Measurements from ENCODE around the gene COL5A3. TPM values are rescaled to one million over a fixed set of nuclear protein-coding genes. Genes with fewer than 3 reads are reported as not detected.
"Not testable (repeated sequence)": the region's sequence is repeated elsewhere in the genome, so short reads cannot be mapped to it uniquely, and the experiment has no call there.

COL5A3 gene
- total and polyA plus RNA-seq, 5 donors, result 8.6 to 19.1 (median 13.5) TPM

DNA sequence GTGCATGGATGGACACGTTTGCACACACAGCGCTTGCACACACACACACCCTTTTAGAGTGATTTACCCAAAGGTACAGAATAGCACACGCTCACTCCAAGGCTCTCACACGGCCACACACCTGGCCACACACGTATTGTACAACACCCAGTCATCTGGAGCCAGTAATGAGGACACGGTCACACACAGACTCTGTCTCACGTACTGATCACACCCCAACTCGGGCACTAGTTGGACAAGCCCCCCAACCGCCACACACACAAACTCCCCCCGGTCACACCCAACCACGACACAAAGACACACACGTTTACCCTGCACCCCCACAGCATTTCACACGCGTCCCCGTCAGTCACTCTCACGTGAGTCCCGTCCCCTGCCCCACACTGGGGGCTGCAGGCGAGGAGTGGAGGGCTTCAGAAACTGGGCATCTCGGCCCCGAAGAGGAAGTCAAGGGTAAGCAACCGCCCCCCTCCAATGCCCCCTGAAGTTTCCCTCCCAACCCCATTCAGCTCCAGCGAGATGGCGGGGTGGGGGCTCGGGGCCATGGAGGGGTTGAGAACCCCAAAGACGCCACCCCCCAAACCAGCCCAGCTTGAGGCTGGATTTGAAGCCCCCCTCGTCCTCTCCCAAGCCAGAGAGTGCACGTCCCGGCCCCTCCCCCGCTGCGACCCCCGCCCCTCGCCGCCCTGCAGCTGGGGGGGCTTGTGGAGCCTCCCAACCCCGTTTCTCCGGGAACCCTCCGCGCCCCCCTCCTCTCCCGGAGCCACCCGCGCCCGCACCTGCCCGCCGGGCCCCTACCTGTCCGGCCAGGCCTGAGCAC lies 74.6 kb downstream of the COL5A3 start:
- Histone ChIP-seq H3K4me3 (ENCODE audit: low read length) (peak overlapping the region; percentile 74), H3K4me1 (ENCODE audit: control insufficient read depth, insufficient read depth, low read length) (no peaks in the 10 kb centered on the region), H3K27me3 (ENCODE audit: control insufficient read depth, insufficient read depth) (no peaks in the 10 kb centered on the region), H3K9me3 (ENCODE audit: control insufficient read depth, low read length) (no peaks in the 10 kb centered on the region), H3K27ac (ENCODE audit: low read length) (no peak overlapping the region)
- intact Hi-C loops (cut with DNase I), result loop anchor here in 2 of 4 donors (2.0 to 10.0 kb wide), 3 partner anchors 82 to 309 kb away; no protein-coding TSS in a partner anchor
- WGBS, result 2% methylated on average over 44 of the region's 44 CpGs
- DNase-seq (no peak), ATAC-seq (no peak)

- intact Hi-C loops (cut with DNase I), result loop anchor here in 2 of 4 donors (2.0 to 10.0 kb wide), 4 partner anchors 92 to 318 kb away; partner anchors contain the start of gene MRPL4 (in 1 of the 2)
- WGBS, result 13% methylated on average over 23 of the region's 23 CpGs
- peak; percentile 76 to 85 for ATAC-seq
- peak overlapping the region; percentile 8 for H3K27ac ChIP-seq (ENCODE audit: low read length)
- DNase-seq, result peak; percentile 77 to 89 (median 84)
- H3K4me3 ChIP-seq (ENCODE audit: low read length), result no peak overlapping the region
- no peaks in the 10 kb centered on the region for H3K4me1 ChIP-seq (ENCODE audit: control insufficient read depth, insufficient read depth, low read length)
- H3K27me3 ChIP-seq (ENCODE audit: control insufficient read depth, insufficient read depth), result no peaks in the 10 kb centered on the region
- no peaks in the 10 kb centered on the region for H3K9me3 ChIP-seq (ENCODE audit: control insufficient read depth, low read length)
Measured at GRCh38 chr19:9934132-9934950, 76.0 kb downstream of the COL5A3 start.

- ATAC-seq, result no peak
- Histone ChIP-seq H3K27me3 (ENCODE audit: control insufficient read depth, insufficient read depth) (no peaks in the 10 kb centered on the region), H3K27ac (ENCODE audit: low read length) (no peak overlapping the region), H3K4me1 (ENCODE audit: control insufficient read depth, insufficient read depth, low read length) (no peaks in the 10 kb centered on the region), H3K4me3 (ENCODE audit: low read length) (no peak overlapping the region), H3K9me3 (ENCODE audit: control insufficient read depth, low read length) (no peaks in the 10 kb centered on the region)
- DNase-seq, result no peak
- intact Hi-C loops (cut with DNase I), result loop anchor here in 2 of 4 donors (5.0 to 10.0 kb wide), 3 partner anchors 94 to 319 kb away; partner anchors contain the start of gene MRPL4 (in 1 of the 2)
- 90% methylated on average over 4 of the region's 4 CpGs for WGBS
Measured at GRCh38 chr19:9932835-9933234, 77.5 kb downstream of the COL5A3 start.

DNA sequence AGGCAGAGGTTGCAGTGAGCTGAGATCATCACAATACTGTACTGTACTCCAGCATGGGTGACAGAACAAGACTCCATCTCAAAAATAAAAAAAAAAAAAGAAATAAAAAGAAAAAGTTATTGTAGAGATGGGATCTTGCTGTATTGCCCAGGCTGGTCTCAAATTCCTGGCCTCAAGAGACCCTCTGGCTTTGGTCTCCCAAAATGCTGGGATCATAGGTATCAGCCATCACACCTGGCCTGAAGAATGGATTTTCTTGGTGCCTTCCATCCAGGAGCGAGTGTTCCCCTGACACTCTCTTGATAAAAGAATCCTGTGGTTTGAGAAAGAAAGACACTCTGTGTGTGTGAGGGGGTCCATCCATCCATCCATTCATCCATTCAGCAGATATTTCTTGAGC lies 78.7 kb downstream of the COL5A3 start:
- Histone ChIP-seq H3K9me3 (ENCODE audit: control insufficient read depth, low read length) (no peaks in the 10 kb centered on the region), H3K4me1 (ENCODE audit: control insufficient read depth, insufficient read depth, low read length) (no peaks in the 10 kb centered on the region), H3K27ac (ENCODE audit: low read length) (no peak overlapping the region), H3K27me3 (ENCODE audit: control insufficient read depth, insufficient read depth) (no peaks in the 10 kb centered on the region), H3K4me3 (ENCODE audit: low read length) (no peak overlapping the region)
- WGBS, result 86% methylated on average over 1 of the region's 1 CpG
- DNase-seq (no peak), ATAC-seq (no peak)
- intact Hi-C loops (cut with DNase I), result loop anchor here in 3 of 4 donors (2.0 to 10.0 kb wide), 5 partner anchors 95 to 459 kb away; partner anchors contain the start of gene MRPL4 (in 1 of the 3)

- WGBS, result 92% methylated on average over 4 of the region's 4 CpGs
- Histone ChIP-seq H3K4me3 (ENCODE audit: low read length) (no peak overlapping the region), H3K27me3 (ENCODE audit: control insufficient read depth, insufficient read depth) (no peaks in the 10 kb centered on the region), H3K27ac (ENCODE audit: low read length) (no peak overlapping the region), H3K4me1 (ENCODE audit: control insufficient read depth, insufficient read depth, low read length) (no peaks in the 10 kb centered on the region), H3K9me3 (ENCODE audit: control insufficient read depth, low read length) (no peaks in the 10 kb centered on the region)
- DNase-seq, result no peak
- intact Hi-C loops (cut with DNase I), result no loop called here
- no peak for ATAC-seq
Measured at GRCh38 chr19:9923440-9923839, 86.9 kb downstream of the COL5A3 start.

DNA sequence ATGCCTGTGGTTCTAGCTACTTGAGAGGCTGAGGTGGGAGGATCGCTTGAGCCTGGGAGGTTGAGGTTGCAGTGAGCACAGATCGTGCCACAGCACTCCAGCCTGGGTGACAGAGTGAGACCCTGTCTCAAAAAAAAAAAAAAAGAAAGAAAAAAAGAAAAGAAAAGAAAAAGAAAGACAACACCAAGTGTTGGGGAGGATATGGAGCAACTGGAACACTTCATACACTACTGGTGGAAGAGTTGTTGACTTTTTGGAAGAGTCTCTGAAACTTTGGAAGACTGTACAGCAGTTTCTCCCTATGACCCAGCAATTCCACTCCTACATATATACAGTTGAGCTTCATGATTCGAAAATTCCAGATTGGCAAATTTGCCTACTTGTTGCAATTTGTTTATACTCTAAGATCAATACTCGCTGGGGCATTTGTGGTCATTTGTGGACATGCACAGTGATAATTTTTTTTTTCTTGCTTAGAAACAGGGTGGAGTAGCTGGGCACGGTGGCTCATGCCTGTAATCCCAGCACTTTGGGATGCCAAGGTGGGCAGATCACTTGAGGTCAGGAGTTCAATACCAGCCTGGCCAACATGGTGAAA lies 87.4 kb downstream of the COL5A3 start:
- DNase-seq; H3K4me1 ChIP-seq (ENCODE audit: control insufficient read depth, insufficient read depth, low read length); H3K27ac ChIP-seq (ENCODE audit: low read length); H3K4me3 ChIP-seq (ENCODE audit: low read length); H3K9me3 ChIP-seq (ENCODE audit: control insufficient read depth, low read length); intact Hi-C loops (cut with DNase I); H3K27me3 ChIP-seq (ENCODE audit: control insufficient read depth, insufficient read depth); ATAC-seq: not testable (repeated sequence)
- 89% methylated on average over 5 of the region's 5 CpGs for WGBS

DNA sequence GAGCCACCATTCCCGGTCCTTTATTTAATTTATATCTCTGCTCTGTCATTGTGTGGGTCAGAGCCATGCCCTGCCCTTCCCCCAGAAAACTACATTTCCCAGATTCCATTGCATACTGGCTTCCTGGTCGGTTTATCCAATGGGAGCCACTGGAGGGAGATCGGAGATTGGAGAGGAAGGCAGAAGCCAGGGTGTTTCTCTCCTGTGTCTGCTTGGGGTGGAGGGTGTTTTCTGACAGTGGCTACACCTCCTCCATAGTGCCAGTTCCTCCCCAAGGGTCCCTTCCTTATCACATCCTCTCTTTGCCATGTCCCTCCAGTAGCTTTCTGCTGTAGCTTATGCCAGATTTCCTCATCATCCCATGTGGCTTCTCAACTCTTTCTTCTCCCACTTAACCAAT lies 93.0 kb downstream of the COL5A3 start:
- H3K4me1 ChIP-seq (ENCODE audit: control insufficient read depth, insufficient read depth, low read length), result no peaks in the 10 kb centered on the region
- intact Hi-C loops (cut with DNase I), result no loop called here
- 4% methylated on average over 3 of the region's 3 CpGs for WGBS
- H3K27ac ChIP-seq (ENCODE audit: low read length), result no peak overlapping the region
- H3K9me3 ChIP-seq (ENCODE audit: control insufficient read depth, low read length), result no peaks in the 10 kb centered on the region
- H3K27me3 ChIP-seq (ENCODE audit: control insufficient read depth, insufficient read depth), result no peaks in the 10 kb centered on the region
- DNase-seq, result no peak
- peak; percentile 73 to 78 for ATAC-seq
- no peak overlapping the region for H3K4me3 ChIP-seq (ENCODE audit: low read length)

GRCh38 chr19:9916719-9917118 lies 93.6 kb downstream of the COL5A3 start:
- intact Hi-C loops (cut with DNase I), result no loop called here
- no peak for ATAC-seq
- no peak overlapping the region for H3K27ac ChIP-seq (ENCODE audit: low read length)

GRCh38 chr19:9914315-9915207 lies 95.7 kb downstream of the COL5A3 start:
- intact Hi-C loops (cut with DNase I), result no loop called here
- H3K4me3 ChIP-seq (ENCODE audit: low read length), result peak overlapping the region; percentile 48
- ATAC-seq (peak; percentile 77 to 85), DNase-seq (peak; percentile 78 to 90 (median 88))
- WGBS, result 1% methylated on average over 65 of the region's 65 CpGs
- H3K4me1 ChIP-seq (ENCODE audit: control insufficient read depth, insufficient read depth, low read length), result no peaks in the 10 kb centered on the region
- H3K27ac ChIP-seq (ENCODE audit: low read length), result no peak overlapping the region
- no peaks in the 10 kb centered on the region for H3K27me3 ChIP-seq (ENCODE audit: control insufficient read depth, insufficient read depth)
- H3K9me3 ChIP-seq (ENCODE audit: control insufficient read depth, low read length), result no peaks in the 10 kb centered on the region

More at GRCh38 chr19:9916719-9917118, 93.6 kb downstream of the COL5A3 start:
- no peaks in the 10 kb centered on the region for H3K4me1 ChIP-seq (ENCODE audit: control insufficient read depth, insufficient read depth, low read length)
- no peak overlapping the region for H3K4me3 ChIP-seq (ENCODE audit: low read length)
- no peak for DNase-seq
- H3K9me3 ChIP-seq (ENCODE audit: control insufficient read depth, low read length), result no peaks in the 10 kb centered on the region
- WGBS, result 45% methylated on average over 6 of the region's 6 CpGs
- no peaks in the 10 kb centered on the region for H3K27me3 ChIP-seq (ENCODE audit: control insufficient read depth, insufficient read depth)

DNA sequence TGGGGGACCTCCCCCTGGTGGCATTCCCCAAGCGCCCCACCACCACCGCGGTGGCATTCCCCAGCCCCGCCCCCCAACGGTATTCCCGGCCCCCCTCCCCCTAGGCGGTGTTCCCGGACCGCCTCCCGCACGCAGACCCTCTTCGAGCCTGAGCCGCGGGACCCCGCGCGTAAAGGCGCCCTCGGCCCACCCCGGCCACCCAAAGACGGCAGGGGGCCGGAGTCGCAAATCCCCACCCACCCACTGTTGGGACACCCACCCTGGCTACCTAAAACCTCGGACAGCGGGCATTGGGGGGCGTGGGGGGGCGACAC lies 96.3 kb downstream of the COL5A3 start:
- no peak overlapping the region for H3K27ac ChIP-seq (ENCODE audit: low read length)
- no peaks in the 10 kb centered on the region for H3K27me3 ChIP-seq (ENCODE audit: control insufficient read depth, insufficient read depth)

More for the DNA sequence above, 96.3 kb downstream of the COL5A3 start:
- no peaks in the 10 kb centered on the region for H3K9me3 ChIP-seq (ENCODE audit: control insufficient read depth, low read length)
- no peak for DNase-seq
- ATAC-seq, result peak; percentile 10 to 15
- intact Hi-C loops (cut with DNase I), result no loop called here
- peak overlapping the region; percentile 48 for H3K4me3 ChIP-seq (ENCODE audit: low read length)
- 1% methylated on average over 26 of the region's 27 CpGs for WGBS
- no peaks in the 10 kb centered on the region for H3K4me1 ChIP-seq (ENCODE audit: control insufficient read depth, insufficient read depth, low read length)
